ACHN (cell line): ENCODE measurements around the gene ELF2.
"Not testable (repeated sequence)": the region's sequence is repeated elsewhere in the genome, so short reads cannot be mapped to it uniquely, and the experiment has no call there.

Experiments used
- DNase-seq: peaks from one replicate; pipeline ENCODE4 v3.0.0-alpha.2; 2015
- in situ Hi-C: cut with HindIII; loops from 2 replicates; pipeline ENCODE4 v1.10.0; 2017; ENCODE audit warnings: low sequenced_read_pairs, low pct_ligation_motif_present, low pct_unique_long_range_greater_than_20kb

ELF2 gene

GRCh38 chr4:139009702-139010101 is 167.3 kb downstream of the ELF2 start:
- in situ Hi-C loops = no loop called here
- DNase-seq = no peak

- in situ Hi-C loops = not testable (repeated sequence)
These were observed 168.7 kb downstream of the ELF2 start for GRCh38 chr4:139008278-139008677.

GRCh38 chr4:139007640-139008039 is 169.4 kb downstream of the ELF2 start:
- DNase-seq = no peak

More at GRCh38 chr4:139008278-139008677, 168.7 kb downstream of the ELF2 start:
- DNase-seq = not testable (repeated sequence)

More at GRCh38 chr4:139007640-139008039, 169.4 kb downstream of the ELF2 start:
- in situ Hi-C loops = no loop called here
